GM18873 (cell line): ENCODE measurements around the gene CD109.
"Not testable (repeated sequence)": the region's sequence is repeated elsewhere in the genome, so short reads cannot be mapped to it uniquely, and the experiment has no call there.

Source experiments
- ATAC-seq: cut with Tn5 transposase; IDR thresholded peaks from one replicate; pipeline ENCODE4 v1.9.1; 2021; ENCODE audit warnings: mild to moderate bottlenecking, moderate library complexity, moderate number of reproducible peaks; ENCODE audit not compliant: unreplicated experiment, low FRiP score

The CD109 gene

DNA sequence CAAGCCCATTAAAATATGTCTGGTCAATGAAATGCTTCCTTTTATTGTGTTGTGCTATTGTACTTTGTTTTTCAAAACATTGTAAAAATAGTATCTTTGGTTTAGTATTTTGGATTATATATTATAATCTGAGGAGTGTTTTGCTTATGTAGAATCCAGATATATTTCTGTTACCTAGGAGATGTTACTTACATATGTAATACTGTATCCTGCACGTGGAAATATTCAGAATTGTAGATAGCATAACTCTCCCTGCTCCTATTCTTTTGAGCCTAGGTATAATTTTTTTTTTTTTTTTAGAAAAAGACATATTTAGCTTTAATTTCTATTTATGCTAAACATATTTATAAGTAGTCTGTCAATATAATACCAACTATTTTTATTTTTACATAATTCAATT is 130.6 kb downstream of the CD109 start:
- ATAC-seq, result no peak

DNA sequence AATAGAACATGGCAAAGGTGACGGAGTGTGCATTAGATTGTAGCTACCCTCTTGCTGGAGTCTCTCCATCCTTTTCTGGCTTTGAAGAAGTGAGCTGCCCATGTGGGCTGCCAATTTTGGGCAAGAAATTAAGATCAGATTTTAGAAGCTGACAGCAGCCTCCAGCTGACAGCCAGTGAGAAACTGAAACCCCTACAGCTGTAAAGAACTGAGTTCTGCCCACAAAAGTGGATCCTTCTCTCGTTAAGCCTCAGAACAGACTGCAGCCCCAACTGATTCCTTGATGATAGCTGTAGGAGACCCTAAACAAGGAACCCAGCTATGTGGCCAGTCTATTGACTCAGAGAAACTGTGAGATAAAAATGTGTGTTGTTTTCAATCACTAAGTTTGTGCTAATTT is 134.1 kb downstream of the CD109 start:
- no peak for ATAC-seq

- ATAC-seq, result no peak
Measured at GRCh38 chr6:73832313-73832712, 136.3 kb downstream of the CD109 start.

GRCh38 chr6:73844696-73845095 is 148.7 kb downstream of the CD109 start:
- not testable (repeated sequence) for ATAC-seq

DNA sequence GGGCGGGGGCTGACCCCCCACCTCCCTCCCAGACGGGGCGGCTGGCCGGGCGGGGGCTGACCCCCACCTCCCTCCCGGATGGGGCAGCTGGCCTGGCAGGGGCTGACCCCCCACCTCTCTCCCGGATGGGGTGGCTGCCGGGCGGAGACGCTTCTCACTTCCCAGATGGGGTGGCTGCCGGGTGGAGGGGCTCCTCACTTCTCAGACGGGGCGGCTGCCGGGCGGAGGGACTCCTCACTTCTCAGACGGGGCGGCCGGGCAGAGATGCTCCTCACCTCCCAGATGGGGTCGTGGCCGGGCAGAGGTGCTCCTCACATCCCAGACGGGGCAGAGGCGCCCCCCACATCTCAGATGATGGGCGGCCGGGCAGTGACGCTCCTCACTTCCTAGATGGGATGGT is 155.0 kb downstream of the CD109 start:
- not testable (repeated sequence) for ATAC-seq

DNA sequence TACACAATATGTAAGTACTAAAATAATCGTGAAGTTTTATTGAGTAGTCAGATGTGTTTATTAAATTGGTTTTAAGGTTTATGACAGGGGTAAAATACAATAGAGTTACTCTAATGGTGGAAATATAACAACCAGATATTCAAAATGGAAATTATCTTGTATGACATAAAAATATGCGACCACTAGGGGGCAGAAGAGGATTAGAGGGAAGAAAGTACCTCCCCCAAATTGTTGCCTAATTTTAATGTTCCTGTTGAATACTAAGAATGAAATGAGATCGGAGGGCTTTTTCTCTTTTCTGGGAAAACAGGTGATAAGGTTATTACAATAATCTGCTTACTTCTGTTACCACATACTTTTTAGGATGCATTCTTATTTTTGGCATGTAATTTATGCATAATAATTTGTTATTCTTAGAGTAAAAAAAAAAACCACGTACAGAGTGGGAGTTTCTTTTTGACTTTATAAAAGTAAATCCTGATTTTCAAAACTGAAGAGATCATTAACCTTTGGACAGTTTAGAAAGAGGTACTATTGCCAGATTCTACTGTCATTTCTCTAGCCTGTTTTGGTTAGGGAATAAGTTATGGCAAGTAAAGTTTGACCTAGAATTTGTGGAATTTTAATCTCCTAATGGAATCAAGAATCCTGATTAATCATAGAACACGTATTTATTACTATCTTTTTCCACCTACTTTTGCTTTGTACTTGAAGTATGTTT is 159.2 kb downstream of the CD109 start:
- ATAC-seq, result no peak

DNA sequence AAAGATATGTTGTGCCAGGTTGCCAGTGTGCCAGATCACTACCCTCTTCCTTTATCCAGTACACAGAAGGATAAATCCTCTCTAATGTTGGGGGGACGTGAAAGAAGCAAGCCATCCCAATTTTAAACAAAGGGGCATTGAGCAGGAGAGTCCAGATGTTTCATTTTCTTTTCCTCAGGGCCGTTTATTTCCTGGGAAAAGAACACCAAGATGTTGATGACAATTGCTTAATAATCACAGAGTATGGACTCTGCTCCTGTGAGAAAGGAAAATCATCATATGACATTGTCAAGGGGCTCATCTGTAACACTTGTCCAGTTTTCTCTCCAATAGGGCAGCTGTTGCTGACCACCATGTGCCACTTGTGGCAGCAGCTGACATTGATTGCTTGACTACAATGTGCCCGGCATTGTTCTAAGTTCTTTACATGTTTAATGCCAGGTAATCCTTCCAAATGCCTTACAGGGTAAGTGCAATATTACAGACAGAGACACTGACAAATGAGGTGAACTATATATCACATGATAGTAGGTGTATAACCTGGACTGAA is 161.4 kb downstream of the CD109 start:
- ATAC-seq, result no peak

GRCh38 chr6:73858376-73858775 is 162.4 kb downstream of the CD109 start:
- no peak for ATAC-seq

- no peak for ATAC-seq
Measured at GRCh38 chr6:73860303-73860702, 164.3 kb downstream of the CD109 start.

DNA sequence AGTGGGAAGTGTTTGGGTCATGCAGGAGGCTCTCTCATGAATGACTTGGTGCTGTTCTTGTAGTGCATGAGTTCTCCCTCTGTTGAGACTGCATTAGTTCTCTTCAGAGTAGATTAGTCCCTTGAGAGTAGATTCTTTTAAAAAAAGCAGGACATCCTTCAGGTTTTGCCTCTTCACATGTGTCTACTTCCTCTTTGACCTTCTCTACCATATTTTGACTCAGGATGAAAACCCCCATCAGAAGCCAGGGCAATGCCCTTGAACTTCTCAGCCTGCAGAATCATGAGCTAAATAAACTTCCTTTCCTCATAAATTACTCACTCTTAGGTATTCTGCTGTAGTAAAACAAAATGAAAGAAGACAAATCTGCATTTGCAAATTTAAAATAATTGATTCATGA is 170.3 kb downstream of the CD109 start:
- ATAC-seq, result no peak

DNA sequence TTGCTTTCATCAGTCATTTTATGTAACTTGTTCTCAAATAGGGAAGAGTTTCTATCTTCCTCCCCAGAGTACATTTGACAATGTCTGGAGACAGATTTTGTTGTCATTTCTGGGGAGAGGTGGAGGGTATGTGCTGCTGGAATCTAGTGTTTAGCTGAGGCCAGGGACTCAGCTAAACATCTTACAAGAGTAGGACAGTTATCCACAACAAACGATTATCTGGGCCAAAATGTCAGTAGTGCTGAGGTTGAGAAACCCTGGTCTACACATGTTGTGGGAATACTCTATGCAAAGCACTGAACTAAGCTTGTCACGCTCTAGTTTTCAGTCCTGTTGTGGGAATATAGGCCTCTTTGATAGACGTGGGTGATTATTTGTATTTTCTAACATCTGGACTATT is 171.4 kb downstream of the CD109 start:
- ATAC-seq, result no peak

- ATAC-seq, result no peak
Measured at GRCh38 chr6:73870907-73871306, 174.9 kb downstream of the CD109 start.

- no peak for ATAC-seq
Measured at GRCh38 chr6:73873081-73873480, 177.1 kb downstream of the CD109 start.
